GM19239 (cell line): ENCODE results near the gene AKR1C1.
"Not testable (repeated sequence)": the region's sequence is repeated elsewhere in the genome, so short reads cannot be mapped to it uniquely, and the experiment has no call there.

Source experiments
- DNase-seq: peaks from one replicate; pipeline ENCODE4 v3.0.0; 2011; ENCODE audit warnings: low spot score; ENCODE audit not compliant: insufficient read length
- FAIRE-seq: peaks from 2 replicates; lab custom pipeline; 2011; peaks lifted over from hg19 to GRCh38; lab: Jason Lieb, UNC

AKR1C1 gene

DNA sequence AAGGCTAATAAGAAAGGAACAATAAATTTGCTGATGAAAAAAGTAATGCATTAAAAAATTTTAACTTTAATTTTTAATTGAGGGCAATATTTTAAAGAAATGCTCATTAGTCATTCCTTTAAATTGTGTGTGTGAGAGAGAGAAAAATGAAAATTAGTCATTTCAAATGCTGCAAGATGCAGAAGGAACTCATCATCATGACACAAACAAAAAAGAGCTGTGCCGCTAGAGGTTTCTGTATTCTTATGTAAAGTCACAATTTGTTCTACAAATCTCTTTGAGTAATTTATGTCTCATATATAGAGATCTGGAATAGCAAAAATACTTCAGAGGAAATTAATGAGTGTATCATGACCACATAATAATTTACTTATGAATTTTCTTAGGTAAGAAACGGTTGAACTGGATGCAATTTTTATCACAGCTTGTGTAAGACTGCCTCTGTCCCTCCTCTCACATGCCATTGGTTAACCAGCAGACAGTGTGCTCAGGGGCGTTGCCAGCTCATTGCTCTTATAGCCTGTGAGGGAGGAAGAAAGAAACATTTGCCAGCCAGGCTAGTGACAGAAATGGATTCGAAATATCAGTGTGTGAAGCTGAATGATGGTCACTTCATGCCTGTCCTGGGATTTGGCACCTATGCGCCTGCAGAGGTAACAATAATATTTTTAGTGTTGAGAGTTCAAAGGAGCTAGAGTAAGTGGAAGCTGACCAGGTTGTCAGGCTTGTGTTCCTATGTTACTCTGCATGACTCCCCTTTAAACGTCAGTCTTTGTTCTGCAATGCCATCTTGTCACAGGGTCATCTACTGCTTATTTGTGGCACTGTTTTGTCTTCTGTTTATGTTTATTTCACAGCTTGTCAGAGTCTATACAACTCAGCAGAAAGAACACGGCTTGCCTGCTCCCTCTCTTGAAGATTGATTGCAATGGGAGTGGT is at the start of gene AKR1C1:
TSS of gene AKR1C1 (plus strand) at position 540 of the 939 bp plus-strand sequence. CDS start at position 570, 30 bp downstream.
- DNase-seq, FAIRE-seq: not testable (repeated sequence)

DNA sequence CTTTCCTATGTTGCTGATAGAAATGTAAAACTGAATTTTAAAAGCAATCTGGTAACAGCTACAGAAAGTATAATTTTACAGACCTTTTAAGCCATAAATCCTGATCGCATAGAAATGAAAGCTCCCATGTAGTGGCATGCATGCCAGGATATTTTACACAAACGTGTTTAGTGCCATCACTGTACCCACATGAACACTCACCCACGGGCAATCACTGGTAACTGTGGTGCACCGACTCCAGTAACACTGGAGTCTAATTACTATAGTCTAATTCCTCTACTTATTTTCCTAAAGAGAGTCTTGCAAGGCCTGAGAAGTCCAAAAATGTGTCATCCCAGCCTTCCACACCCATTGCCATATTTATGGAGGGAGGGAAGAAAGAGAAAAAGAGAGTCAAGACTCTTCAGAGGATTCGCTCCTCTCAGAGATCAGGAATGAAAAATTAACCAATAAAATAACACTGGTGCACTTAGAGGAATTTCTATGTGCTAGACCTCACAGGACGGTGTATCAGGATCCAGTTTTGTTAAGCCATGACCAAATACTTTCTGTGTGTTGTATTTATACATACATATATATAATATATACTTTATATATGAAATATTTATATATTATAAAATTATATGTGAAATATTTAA is 48.9 kb upstream of the AKR1C1 start:
- FAIRE-seq, result no peak

DNA sequence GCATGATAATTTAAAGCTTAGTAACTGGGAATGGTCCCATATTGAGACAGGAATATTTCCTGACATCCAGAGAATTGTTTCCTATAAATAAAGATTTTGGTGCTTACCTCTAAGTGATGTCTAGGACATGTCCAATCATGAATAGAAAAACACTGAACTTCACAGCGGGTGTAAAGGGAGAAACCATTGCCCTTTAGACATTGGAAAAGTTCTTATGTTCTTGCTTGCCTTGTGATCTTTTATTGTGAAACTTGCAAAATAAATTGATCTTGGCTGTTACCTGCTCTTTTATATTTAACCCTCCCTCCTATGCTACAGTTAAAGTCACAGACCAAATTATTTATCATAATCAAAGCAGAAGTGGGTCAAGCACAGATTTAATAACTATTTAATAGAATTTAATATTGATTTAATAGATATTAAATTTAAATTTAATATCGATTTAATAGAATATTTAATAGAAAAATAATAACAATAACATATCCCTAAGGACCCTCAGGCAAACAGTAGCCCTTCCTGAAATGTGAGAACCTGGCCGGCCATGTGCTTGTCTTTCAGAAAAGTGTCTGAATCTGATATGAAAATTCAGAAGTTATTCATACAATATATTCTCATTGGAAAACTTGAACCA is 47.0 kb upstream of the AKR1C1 start:
- no peak for DNase-seq
- FAIRE-seq, result no peak

More for the DNA sequence above, 48.9 kb upstream of the AKR1C1 start:
- DNase-seq, result no peak

DNA sequence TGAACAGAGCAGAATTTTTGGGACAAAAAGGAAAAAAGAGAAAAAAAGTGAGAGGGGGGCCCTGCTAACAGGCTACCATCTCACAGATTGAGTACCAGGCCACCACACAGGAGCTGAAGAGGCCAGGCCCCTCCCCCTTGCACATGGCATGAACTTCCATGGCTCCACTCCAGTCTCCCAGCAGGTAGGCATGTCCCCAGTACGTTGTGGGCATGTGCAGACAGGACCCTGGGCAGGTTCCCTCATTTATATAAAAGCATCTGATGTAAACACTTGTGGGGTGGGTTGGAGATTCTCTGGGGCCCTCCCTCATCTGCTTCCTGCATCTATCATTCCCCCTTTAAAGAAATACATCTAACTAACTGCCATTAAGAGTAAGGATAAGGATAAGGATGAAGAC is 45.0 kb upstream of the AKR1C1 start:
- no peak for FAIRE-seq
- no peak for DNase-seq

DNA sequence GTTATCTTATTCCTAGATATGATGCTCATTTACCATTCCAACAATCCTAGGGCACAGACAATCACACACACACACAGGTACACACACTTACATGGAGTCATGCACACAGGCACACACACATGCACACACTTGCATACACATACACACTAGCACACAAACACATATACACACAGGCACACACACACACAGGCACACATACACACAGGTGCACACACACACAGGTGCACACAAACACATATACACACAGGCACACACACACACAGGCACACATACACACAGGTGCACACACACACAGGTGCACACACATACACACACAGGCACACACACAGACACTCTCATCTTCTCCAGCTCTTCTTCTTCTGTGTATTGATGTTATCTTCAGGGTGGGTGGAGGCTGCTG is 38.7 kb upstream of the AKR1C1 start:
- DNase-seq, FAIRE-seq: not testable (repeated sequence)

DNA sequence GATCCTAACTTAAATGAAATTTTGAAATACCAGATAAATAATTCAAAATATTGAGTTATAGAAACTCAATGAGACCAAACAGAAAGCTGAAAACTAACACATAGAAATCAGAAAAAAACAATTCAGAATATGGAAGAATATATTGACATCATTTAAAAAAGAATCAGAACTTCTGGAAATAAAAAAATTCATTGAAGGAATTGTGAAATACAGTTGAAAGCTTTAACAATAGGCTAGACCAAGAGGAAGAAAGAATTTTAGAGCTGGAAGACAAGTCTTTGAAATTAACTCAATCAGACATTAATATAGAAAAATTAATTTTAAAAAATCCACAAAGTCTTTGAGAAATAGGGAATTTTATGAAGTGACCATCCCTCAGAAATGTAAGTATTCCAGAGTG is 36.8 kb upstream of the AKR1C1 start:
- no peak for FAIRE-seq
- no peak for DNase-seq

DNA sequence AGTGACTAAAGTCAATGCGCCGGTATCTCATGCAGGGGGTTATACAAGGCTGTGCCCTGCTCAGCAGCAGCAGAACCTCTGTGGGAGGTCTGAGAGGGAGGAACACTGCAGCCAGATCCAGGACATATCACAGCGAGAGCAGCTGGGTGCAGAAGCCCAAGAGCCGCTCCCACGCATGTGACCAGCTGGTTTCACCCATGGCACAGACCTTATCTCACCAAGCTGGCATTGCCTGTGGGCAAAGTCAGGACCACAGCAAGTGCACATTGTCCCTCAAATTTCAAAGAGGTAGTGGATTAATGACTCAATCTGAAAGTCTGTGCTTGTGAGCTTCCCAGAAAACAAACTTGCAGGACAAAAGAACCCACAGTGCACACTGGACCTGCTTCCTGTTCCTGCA is 31.6 kb upstream of the AKR1C1 start:
- no peak for FAIRE-seq
- DNase-seq, result no peak

DNA sequence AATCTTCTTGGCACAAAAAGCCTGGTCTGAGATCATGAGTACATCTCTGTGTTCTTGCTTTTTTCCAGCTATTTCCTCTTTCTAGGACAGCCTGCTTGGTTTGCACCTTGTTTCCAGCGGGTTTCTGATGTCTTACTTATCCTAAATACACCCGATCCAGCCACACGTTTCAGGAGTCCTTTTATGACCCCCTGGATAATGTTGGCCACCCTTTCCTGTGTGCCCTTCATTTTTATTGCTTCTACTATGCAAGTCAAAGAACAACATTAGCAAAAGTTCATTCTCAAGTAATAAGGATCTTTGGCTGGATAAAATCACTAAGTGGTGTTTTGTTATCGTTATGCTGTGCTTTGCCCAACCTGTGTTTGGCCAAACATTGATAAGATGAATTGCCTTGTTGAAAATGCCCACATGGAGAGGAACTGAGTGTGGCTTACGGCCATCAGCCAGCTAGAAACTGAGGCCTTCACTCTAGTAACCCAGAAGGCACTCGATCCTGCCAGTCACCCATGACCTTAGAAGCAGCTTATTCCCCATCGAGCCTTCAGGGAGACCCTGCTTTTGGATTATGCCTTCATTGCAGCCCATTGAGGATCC is 28.7 kb upstream of the AKR1C1 start:
- DNase-seq, result no peak
- FAIRE-seq, result no peak

DNA sequence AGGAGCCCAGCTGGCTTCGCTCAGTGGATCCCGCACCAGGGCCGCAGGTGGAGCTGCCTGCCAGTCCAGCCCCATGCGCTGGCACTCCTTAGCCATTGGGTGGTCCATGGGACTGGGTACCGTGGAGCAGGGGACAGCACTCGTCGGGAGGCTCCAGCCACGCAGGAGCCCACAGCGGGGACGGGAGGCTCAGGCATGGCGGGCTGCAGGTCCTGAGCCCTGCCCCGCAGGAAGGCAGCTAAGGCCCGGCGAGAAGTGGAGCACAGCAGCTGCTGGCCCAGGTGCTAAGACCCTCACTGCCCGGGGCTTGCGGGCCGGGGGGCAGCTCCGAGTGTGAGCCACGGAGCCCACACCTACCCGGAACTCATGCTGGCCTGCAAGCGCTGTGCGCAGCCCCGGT is 25.9 kb upstream of the AKR1C1 start:
- FAIRE-seq (no peak), DNase-seq (no peak)

DNA sequence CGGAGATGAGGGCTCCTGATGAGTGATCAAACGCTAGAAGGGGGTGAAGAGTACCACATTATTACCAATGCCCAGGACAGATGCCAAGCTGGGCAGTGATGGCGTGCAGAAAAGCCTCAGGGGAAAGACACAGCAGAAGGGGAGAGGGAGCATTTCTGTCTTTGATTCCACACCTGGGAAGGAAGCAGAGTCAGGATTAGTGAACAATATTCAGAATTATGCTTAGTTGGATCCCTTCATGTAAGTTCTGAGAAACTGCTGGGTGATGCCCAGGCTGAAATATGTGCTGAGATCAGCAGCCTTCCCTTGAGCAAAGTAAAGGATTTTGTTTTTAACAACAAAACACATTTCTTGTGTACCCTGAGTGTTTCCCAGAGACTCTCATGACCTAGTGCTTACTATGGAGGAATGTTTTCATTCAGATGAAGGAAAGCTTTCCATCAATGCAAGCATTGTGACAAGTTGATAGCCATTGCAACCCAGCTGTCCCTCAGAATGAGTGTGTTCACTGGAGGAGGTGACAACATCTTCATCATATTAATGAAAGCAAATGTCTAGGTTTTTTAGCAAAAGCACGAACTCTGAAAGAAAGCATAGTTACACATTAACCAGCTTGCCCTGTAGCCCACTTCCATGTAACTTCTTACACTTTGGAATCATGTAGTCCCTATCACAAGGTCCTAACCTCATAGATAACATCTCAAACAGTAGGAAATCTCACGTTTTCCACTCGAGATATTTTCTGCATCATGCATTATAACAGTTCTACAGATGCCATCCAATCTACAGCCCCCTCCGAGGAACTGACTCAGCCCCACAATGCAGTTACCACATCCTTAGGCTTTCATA is 23.8 kb upstream of the AKR1C1 start:
- no peak for FAIRE-seq
- no peak for DNase-seq

DNA sequence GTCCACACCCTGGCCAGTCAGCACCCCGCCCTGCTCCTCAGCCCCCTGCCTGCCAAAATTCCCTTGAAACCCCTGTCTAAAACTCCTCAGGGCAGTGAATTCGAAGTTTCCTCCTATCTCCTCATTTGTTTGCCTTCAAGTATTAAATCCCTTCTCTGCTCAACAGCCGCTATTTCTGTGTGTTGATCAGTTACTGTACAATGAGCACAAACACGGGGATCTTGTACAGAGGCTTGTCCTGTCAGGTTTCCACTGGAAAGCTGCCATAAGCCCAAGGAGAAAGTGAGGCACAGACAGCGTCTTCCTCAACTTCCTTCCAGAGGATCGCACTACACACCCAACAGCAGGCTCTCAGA is 23.2 kb upstream of the AKR1C1 start:
- not testable (repeated sequence) for FAIRE-seq, DNase-seq

DNA sequence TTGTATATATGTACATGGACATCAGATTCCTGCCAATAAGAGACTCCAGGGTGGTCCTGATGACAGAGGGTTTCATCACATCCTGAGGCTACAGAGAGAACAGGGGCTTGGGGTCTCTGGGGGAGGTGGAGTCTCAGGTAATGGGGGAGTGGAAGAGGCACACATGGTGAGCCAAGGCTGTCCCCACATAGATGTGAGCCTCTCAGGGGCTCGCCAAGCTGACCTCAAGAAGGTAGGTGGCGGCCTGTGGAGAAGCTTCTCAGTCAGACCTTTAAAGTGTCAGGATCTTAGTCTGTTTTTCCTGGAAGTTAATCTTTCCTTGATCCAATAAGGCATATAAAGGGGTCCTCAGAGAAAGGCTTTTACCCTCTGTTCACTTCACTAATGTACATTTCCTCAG is 22.3 kb upstream of the AKR1C1 start:
- not testable (repeated sequence) for FAIRE-seq, DNase-seq

DNA sequence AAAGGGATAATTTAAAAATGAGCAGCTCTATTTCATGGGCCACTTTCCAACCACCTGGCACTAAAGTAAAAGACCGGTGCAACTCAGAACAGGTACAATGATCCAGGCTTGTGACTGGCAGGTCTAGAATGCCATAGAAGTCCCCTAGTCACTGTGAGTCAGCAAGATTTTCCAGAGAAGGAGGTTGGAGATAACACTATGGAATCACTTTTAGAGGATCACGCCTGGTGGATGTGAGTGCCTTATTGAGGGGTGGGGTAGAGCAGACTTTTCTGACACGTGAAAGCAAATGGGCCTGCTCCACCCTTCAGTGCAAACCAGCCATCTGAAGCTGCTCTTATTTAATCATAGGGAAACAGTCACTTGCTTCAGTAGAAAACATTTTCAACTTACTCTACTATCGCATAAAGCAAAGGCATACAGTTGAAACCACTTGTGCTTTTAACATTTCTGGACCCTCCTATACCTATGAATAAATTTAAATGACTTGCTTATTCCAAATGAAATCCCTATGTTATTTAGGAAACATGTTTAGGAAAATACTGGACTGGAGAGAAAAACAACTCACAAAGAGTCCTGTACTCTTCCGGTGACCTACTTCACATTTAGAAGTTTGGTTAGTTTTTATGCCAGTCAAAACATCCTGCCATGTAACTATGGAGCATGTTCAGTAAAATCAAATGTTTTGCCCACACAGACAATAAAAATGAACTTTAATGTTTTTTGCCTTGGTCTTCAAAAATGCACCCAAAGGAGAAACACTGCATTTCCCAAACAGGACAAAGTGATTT is 21.5 kb upstream of the AKR1C1 start:
- no peak for FAIRE-seq
- DNase-seq, result no peak

DNA sequence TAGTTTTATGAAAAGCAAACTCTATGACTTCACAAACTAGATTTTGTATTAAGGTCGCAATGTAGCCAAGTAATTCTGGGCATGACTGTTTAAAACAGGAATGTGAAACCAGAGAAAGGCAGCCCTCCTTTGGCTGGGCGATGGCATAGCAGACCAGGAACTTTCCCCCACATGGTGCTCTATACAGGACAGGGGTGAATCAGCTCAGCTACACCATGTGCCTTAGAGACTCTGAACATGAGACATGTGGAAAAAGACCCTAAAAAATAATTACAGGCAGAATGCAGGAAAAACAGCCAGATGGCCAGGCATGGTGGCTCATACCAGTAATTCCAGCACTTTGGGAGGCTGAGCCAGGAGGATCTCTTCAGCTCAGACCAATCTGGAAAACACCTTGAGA is 20.3 kb upstream of the AKR1C1 start:
- not testable (repeated sequence) for FAIRE-seq, DNase-seq

DNA sequence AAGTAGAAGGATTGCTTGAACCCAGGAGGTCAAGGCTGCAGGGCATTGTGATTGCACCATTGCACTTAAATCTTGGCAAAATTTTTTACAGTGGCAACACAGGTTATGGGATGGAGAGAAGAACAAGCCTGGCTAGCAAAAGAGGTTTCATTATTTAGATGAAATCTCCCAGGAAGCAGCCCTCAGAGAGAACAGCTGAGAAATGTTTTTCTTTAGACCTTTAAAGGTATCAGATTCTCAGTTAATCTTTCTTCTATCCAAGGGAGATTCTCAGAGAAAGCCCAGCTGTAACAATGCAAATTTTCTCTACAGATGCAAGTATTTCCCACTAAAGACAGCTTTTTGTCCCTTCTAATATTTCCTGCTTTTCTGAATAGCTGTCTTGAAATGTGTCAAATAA is 19.8 kb upstream of the AKR1C1 start:
- not testable (repeated sequence) for DNase-seq, FAIRE-seq

DNA sequence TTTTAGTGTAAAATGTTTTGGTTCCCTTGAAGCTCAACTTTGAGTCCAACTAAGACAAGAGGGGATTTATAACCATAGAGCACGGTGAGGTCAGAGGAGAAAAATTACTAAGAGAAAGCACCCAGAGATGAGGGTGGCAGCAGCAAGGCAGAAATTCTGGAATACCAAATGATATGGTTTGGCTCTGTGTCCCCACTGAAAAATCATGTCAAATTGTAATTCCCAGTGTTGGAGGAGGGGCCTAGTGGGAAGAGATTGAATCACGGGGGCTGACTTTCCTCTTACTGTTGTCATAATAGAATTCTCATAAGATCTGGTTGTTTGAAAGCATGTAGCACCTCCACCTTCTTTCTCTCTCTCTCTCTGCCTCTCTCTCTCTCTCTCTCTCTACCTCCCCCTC is 19.4 kb upstream of the AKR1C1 start:
- DNase-seq (no peak), FAIRE-seq (no peak)

DNA sequence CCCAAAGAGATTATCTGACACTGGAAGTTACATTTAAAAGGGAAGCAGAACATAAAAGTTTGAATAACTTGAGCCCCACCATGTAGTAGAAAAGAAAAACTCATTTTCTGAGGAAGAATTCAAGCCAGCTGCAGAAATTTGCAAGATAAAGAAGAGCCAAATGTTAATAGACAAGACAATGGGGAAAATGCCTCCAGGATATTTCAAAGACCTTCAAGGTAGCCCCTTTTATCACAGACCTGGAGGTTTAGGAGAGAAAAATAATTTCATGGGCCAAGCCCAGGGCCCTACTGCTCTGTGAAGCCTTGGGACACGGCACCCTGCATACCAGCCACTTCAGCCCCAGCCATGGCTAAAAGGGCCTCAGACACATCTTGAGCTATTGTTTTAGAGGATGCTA is 18.4 kb upstream of the AKR1C1 start:
- DNase-seq, result no peak
- FAIRE-seq, result no peak

DNA sequence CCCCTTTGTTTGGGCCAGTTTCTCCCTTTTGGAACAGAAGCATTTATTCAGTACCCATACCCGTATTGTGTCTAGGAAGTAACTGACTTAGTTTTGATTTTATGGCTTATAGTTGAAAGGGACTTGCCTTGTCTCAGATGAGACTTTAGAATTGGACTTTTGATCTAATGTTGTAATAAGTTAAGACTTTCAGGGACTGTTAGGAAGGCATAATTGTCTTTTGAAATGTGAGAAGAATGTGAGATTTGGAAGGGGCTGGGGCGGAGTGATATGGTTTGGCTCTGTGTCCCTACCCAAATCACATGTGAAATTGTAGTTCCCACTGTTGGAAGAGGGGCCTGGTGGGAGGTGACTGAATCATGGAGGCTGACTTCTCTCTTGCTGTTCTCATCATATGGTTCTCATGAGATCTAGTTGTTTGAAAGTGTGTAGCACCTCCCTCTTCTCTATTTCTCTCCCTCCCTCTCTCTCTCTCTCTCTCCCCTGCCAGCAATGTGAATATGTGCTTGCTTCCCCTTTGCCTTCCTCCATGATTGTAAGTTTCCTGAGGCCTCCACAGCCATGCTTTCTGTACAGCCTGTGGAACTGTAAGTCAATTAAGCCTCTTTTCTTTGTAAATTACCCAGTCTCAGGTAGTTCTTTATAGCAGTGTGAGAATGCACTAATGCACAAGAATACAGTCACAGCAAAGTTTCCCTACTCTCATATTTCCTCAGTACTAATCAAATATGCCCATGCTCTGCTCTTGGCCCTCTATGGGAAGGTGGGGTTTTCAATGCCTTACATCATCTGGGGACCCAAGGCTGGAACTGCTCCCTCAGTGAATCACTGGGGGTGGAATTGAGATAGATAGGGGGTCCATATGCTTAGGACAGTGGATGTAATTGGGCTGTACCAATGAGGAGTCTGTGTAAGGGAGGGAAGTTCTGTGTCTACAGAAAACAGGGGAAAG is 17.2 kb upstream of the AKR1C1 start:
- FAIRE-seq, result no peak
- no peak for DNase-seq
